ENCODE results near the gene CD9.
A peak's percentile ranks its signal among the peaks of the same experiment; 100 is the strongest.

CD9 gene

DNA sequence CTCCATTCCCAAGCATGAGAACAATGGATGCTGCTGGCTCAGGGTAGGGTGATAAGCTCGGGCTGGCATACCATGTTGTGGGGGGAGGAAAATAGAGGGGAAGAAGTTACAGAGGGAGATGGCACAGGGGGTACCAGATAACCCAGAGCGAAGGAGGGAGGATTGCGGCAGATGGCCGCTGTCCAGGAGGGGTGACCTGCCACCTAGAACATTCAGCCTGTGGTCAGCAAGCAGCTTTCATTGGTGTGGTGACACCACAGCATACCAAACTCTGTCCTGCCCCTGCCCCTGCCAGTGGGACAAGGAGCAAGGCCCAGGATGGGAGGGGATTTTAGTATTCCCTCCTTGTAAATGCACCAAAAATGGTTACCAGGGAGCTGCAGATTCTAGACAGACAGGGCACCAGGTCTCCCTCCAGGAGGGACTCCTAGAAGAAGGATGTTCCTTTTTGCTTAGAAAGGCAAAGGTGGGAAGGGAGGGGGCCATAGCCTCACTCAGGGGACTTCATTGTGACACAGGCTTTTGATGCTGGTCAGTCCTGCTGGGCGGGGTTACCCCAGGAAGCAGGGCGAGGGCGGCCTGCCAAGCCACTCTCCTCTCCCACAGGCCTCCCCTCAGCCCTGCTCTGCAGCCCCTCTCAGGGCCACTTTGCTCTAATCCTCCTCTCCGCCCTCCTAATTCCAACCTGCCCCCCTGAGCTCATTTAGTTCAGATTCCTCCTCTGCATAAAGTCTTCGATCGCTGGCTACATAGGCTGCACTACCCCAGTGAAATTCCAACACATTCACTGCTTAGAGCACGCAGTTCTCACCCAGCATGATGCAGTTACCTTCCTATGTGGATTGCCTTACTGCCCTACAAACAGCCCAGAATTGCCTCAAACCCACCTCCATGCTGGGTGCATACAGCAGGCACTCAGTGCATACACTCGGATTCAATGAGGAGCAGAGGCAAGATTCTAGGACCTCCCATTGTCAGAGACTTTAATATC lies 74.3 kb downstream of the CD9 start:
- no peak for DNase-seq (ENCODE audit: low spot score)
- TF ChIP-seq, protein P1, sequence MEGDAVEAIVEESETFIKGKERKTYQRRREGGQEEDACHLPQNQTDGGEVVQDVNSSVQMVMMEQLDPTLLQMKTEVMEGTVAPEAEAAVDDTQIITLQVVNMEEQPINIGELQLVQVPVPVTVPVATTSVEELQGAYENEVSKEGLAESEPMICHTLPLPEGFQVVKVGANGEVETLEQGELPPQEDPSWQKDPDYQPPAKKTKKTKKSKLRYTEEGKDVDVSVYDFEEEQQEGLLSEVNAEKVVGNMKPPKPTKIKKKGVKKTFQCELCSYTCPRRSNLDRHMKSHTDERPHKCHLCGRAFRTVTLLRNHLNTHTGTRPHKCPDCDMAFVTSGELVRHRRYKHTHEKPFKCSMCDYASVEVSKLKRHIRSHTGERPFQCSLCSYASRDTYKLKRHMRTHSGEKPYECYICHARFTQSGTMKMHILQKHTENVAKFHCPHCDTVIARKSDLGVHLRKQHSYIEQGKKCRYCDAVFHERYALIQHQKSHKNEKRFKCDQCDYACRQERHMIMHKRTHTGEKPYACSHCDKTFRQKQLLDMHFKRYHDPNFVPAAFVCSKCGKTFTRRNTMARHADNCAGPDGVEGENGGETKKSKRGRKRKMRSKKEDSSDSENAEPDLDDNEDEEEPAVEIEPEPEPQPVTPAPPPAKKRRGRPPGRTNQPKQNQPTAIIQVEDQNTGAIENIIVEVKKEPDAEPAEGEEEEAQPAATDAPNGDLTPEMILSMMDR (IDR thresholded peaks at IDR 0.05) = no peak
- peak overlapping the region in 1 of 2 donors; percentile 52 for H3K27ac ChIP-seq
- H3K4me3 ChIP-seq = no peak overlapping the region

DNA sequence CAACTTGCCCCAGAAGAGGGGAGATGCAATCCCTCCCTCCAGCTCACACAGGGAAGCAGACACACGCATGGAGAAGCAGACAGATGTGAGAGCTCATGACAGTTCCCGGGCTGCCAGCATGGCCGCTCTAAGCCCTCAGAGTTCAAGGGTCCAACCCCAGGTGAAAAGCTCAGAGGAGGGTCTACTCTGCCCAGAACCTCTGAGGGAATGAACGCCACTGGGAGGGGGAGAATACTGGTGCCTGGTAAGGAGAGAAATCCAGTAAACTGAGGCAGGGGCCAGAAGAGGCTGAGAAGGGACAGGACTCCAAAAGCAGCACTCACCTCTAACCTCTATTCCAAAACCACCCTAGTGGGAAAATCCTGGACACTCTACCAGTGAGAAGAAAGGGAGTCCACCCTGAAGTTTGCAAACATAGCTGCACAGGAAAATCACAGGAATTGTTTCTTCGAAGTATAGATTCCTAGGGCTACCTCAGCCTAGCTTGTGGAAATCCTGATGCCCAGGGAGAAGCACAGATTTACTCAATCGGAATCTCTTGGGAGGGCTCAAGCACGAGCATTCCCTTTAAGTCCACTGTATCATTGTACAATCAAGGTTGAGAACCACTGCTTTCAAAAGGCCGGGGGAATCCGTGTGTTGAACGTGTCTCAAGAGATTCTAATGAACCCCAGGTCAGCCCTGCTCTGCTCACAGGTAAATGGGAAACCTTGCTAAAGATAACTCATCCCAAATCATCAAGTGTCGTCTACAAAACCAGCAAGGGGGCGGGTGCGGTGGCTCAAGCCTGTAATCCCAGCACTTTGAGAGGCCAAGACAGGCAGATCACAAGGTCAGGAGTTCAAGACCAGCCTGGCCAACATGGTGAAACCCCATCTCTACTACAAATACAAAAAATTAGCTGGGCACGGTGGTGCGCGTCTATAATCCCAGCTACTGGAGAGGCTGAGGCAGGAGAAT lies 76.0 kb downstream of the CD9 start:
- H3K27ac ChIP-seq = no peak overlapping the region
- no peak for DNase-seq (ENCODE audit: low spot score)
- H3K4me3 ChIP-seq = no peak overlapping the region
- TF ChIP-seq, protein P1 (IDR thresholded peaks at IDR 0.05) = no peak

DNA sequence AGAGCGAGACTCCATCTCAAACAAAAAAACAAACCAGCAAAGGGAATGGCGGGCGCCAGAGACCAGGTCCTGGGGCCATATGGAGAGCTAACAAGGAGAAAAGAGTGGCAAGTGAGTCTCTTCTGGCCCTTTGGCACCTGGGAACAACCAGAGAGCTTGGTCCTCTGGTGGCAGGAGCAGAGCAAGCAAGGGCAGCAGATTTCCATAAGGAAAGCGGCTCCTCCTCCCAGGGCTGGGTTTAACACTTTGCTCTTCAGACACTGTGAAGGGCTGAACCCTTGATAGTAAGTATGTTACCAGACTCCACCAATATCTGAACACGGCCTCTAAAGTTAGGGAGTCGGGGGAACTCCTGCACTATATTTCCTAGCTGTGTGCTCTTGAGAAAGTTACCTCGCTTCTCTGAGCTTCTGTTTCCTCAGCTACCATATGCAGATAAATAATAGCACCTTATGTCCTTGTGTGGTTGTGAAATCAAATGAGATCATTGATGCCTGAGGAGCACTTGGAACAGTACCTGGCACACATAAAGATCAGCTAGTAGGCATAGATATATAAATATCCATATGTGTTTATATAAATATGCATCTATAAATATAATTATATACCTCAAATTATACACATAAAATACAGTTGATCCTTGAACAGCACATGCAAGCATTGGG lies 76.9 kb downstream of the CD9 start:
- TF ChIP-seq, protein P1 (IDR thresholded peaks at IDR 0.05) = no peak
- Histone ChIP-seq H3K4me3 (no peak overlapping the region), H3K27ac (no peak overlapping the region)
- no peak for DNase-seq (ENCODE audit: low spot score)

DNA sequence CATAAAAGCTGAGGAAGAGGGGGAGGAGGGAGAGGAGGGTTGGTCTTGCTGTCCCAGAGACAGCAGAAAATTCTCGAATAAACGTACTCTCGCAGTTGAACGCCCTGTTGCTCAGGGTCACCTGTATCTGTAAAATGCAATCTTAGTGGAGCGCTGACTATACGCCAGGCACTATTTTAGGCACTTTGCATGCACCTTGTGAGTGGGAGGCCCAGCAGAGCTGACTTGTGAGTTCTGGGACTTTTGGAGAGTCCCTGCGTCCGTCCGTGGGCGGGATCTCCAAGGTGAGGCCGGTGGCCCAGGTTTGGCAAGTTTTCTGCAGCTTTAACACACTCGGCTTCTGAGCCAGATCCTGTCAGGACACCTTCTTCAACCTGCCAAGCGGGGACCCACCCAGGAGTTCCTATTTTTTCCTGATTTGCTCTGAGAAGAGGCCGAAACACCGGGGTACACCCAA lies 77.8 kb downstream of the CD9 start:
- TF ChIP-seq, protein P1 (IDR thresholded peaks at IDR 0.05) = no peak
- Histone ChIP-seq H3K27ac (peak overlapping the region; percentile 71 to 72), H3K4me3 (peak overlapping the region; percentile 61)
- no peak for DNase-seq (ENCODE audit: low spot score)

DNA sequence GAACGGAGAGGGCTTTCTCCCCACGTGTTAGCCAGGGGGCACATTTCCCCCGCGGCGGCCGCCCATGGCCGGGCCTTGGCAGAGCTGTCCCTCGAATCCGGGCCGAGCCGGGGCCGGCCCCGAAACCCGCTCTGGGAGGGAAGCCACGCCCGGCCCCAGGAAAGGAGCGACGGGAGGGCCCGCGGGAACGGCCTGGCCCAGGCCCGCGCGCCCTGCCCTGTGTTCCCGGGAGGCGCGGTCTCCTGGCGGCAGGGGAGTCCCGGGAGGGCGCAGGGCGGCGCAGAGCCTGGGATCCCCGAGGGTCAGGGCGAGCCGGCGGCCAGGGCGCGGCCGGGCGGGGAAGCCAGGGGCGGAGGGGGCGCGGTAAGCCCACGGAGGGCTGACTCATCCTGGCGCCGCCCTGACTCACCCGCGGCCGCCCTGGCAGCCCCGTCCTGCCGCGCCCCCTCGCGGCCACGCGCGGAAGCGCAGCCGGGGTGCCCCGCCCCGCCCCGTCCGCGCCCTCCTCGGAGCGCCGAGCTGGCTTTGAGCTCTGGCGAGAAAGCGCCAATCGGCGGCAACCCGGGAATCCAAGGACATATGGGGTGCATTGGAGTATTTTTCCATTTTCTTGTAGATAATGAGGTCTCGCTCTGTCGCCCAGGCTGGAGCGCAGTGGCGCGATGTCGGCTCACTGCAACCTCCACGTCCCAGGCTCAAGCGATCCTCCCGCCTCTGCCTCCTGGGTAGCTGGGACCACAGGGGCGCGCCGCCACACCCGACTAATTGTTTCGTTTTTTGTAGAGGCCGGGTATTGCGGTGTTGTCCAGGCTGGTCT lies 78.4 kb downstream of the CD9 start:
- peak overlapping the region; percentile 71 to 72 for H3K27ac ChIP-seq
- H3K4me3 ChIP-seq = peak overlapping the region; percentile 61
- peak; percentile 93 for DNase-seq (ENCODE audit: low spot score)
- TF ChIP-seq, protein P1 (IDR thresholded peaks at IDR 0.05) = peak; percentile 99

DNA sequence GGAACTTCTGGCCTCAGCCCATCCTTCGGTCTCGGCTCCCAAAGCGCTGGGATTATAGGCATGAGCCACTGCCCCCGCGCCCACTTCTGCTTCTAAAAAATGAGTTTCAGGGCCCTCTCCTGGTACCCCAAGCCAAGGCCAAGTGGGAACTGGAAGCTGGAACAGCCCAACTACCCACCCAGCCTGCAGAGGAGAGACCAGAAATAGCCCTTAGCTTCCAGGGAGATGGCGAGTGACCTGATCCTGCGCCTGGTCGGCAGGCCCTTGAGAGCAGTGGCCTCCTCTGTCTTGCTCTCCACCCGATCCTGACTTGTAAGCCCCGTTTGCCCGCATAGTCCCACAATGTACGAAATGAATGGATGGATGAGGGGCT lies 79.0 kb downstream of the CD9 start:
- DNase-seq (ENCODE audit: low spot score) = no peak
- Histone ChIP-seq H3K27ac (peak overlapping the region; percentile 71 to 72), H3K4me3 (peak overlapping the region; percentile 61)
- TF ChIP-seq, protein P1 (IDR thresholded peaks at IDR 0.05) = no peak

All from coronary artery (tissue), 2 donors.